HepG2 (cell line): ENCODE data around the gene ANO10. TPM values are rescaled to one million over a fixed set of nuclear protein-coding genes. Genes with fewer than 3 reads are reported as not detected.

ENCODE experiments used
- ATAC-seq: fragments of 200-7000 bp; cut with Tn5 transposase; 3 replicates; pipeline ENCODE4 v1.9.1; 2020; ENCODE audit warnings: mild to moderate bottlenecking, moderate library complexity
- BruUV-seq: library from RNA; stranded (reverse); fragments of 400-500 nt; replicated peaks from 2 replicates; lab custom pipeline; 2021; lab: Mats Ljungman, UMichigan
- CTCF ChIA-PET: fragments of 300-600 bp; formaldehyde crosslinking; extraction: SDS; loops from one replicate; lab custom pipeline; 2021; ENCODE audit warnings: low total read pairs, inconsistent platforms, low intra/inter-chr PET ratio; lab: Yijun Ruan, JAX
- POLR2A ChIA-PET: fragments of 350-600 bp; sonication (Branson Sonifier 250); formaldehyde crosslinking; loops from one replicate; lab custom pipeline; 2020; ENCODE audit warnings: antibody characterized with exemption, inconsistent platforms; lab: Yijun Ruan, JAX
- DNase-seq: peaks from one replicate; pipeline ENCODE4 v3.0.0-alpha.2; 2015; ENCODE audit warnings: low spot score
- FAIRE-seq: peaks from 3 replicates; lab custom pipeline; 2011; peaks lifted over from hg19 to GRCh38; lab: Jason Lieb, UNC
- H2AFZ ChIP-seq: one replicate; pipeline ENCODE4 v1.6.1; 2011; ENCODE audit warnings: low read length, inconsistent platforms
- H3K27ac ChIP-seq: fragments of 300-600 bp; 3 replicates; pipeline ENCODE4 v1.8.0; 2011; ENCODE audit warnings: mixed run types, mild to moderate bottlenecking, mixed read lengths, low read length, inconsistent platforms; ENCODE audit not compliant: insufficient read depth; ENCODE audit errors: extremely low read length
- H3K27me3 ChIP-seq, 2 experiments: fragments of 200-600 bp in 1 of 2; 2 replicates in 1 of 2; 3 replicates in 1 of 2; pipeline versions ENCODE4 v1.6.0 to v1.8.0; 2011; ENCODE audit warnings: low read length in 2 of 2, mild to moderate bottlenecking in 2 of 2, moderate library complexity in 2 of 2, inconsistent platforms in 1 of 2; ENCODE audit not compliant: insufficient read depth in 2 of 2, control insufficient read depth in 1 of 2
- H3K36me3 ChIP-seq, 2 experiments: fragments of 200-600 bp in 1 of 2; replicated peaks in 1 of 2; 2 replicates in 1 of 2; 3 replicates in 1 of 2; pipeline versions ENCODE4 v1.5.1 to v1.8.0; 2011; ENCODE audit warnings: low read length in 2 of 2, inconsistent platforms in 1 of 2; ENCODE audit not compliant: insufficient read depth in 2 of 2, control insufficient read depth in 1 of 2
- H3K4me1 ChIP-seq: 2 replicates; pipeline ENCODE4 v1.5.1; 2012; ENCODE audit warnings: low read length, inconsistent platforms; ENCODE audit not compliant: insufficient read depth
- H3K4me2 ChIP-seq: 2 replicates; pipeline ENCODE4 v1.6.0; 2011; ENCODE audit warnings: low read depth, low read length, inconsistent platforms
- H3K4me3 ChIP-seq, 3 experiments: fragments of 200-600 bp in 1 of 3; sonication (generic), shearing (Covaris generic) in 1 of 3; replicated peaks in 1 of 3; 2 replicates each; pipeline ENCODE4 v1.5.1; 2011 to 2016; ENCODE audit warnings: low read length in 3 of 3, inconsistent platforms in 2 of 3, low read depth in 2 of 3, mild to moderate bottlenecking in 2 of 3, control low read depth in 1 of 3, mixed read lengths in 1 of 3; ENCODE audit not compliant: insufficient read depth in 1 of 3
- H3K79me2 ChIP-seq: one replicate; pipeline ENCODE4 v1.6.1; 2011; ENCODE audit warnings: low read length, inconsistent platforms; ENCODE audit not compliant: insufficient read depth
- H3K9ac ChIP-seq: 2 replicates; pipeline ENCODE4 v1.6.0; 2011; ENCODE audit warnings: mild to moderate bottlenecking, low read depth, low read length, inconsistent platforms; ENCODE audit not compliant: insufficient read depth
- H3K9me3 ChIP-seq: 2 replicates; pipeline ENCODE4 v1.5.1; 2012; ENCODE audit warnings: mild to moderate bottlenecking, low read length
- H4K20me1 ChIP-seq: 2 replicates; pipeline ENCODE4 v1.6.0; 2011; ENCODE audit warnings: inconsistent platforms, mild to moderate bottlenecking, low read length, moderate library complexity; ENCODE audit not compliant: insufficient read depth
- CCAR2 ChIP-seq: fragments of 200-400 bp; formaldehyde crosslinking; optimal IDR thresholded peaks from 2 replicates; pipeline ENCODE3; 2018; ENCODE audit warnings: low read depth, mild to moderate bottlenecking, low read length, moderate library complexity
- CEBPG ChIP-seq: IDR thresholded peaks from 2 replicates; pipeline ENCODE4 v1.6.1; 2016
- GATAD1 ChIP-seq: IDR thresholded peaks from 2 replicates; pipeline ENCODE4 v1.6.1; 2016; ENCODE audit warnings: missing genetic modification reagents, missing compliant biosample characterization
- HMGXB3 ChIP-seq: sonication (generic); formaldehyde crosslinking; IDR thresholded peaks from 2 replicates; pipeline ENCODE4 v1.4.0; 2020; ENCODE audit warnings: missing genetic modification reagents, borderline replicate concordance
- NR1H2 ChIP-seq: sonication (generic); formaldehyde crosslinking; IDR thresholded peaks from 2 replicates; pipeline ENCODE4 v1.8.1; 2022; ENCODE audit warnings: low read depth, missing genetic modification reagents, borderline replicate concordance
- PLRG1 ChIP-seq: fragments of 450-650 bp; conservative IDR thresholded peaks from 2 replicates; pipeline ENCODE4 v1.6.1; 2016
- SNRNP70 ChIP-seq: fragments of 200-400 bp; formaldehyde crosslinking; IDR thresholded peaks from 2 replicates; pipeline ENCODE4 v1.6.1; 2017; ENCODE audit warnings: mild to moderate bottlenecking, low read depth, low read length, moderate library complexity
- ZNF256 ChIP-seq: sonication (generic); formaldehyde crosslinking; conservative IDR thresholded peaks from 2 replicates; pipeline ENCODE4 v1.4.0; 2020; ENCODE audit warnings: missing genetic modification reagents
- ZNF3 ChIP-seq: IDR thresholded peaks from 2 replicates; pipeline ENCODE4 v1.7.0; 2017; ENCODE audit warnings: inconsistent platforms
- ZNF609 ChIP-seq: sonication (generic); formaldehyde crosslinking; IDR thresholded peaks from 2 replicates; pipeline ENCODE4 v1.4.0; 2020; ENCODE audit warnings: mild to moderate bottlenecking, missing genetic modification reagents, borderline replicate concordance
- WGBS: methylation state at CpG from one replicate; pipeline ENCODE4 v1.1.6; 2017; ENCODE audit warnings: low lambda C conversion rate; 5-methylcytosine and 5-hydroxymethylcytosine counted together
- in situ Hi-C: cut with HindIII; loops from 2 replicates; pipeline ENCODE4 v1.10.0; 2017; ENCODE audit warnings: low pct_unique_long_range_greater_than_20kb; ENCODE audit not compliant: extremely low pct_ligation_motif_present
- intact Hi-C: fragments of 100-400 bp; cut with micrococcal nuclease; formaldehyde crosslinking; loops from one replicate; pipeline ENCODE4 v1.10.0; 2022; ENCODE audit not compliant: unreplicated experiment
- polyA plus RNA-seq, 8 experiments: library from polyadenylated mRNA; depleted of rRNA in 3 of 8; stranded (reverse) in 7 of 8; unstranded in 1 of 8; fragments of >200 nt; fragmentation: Illumina TruSeq in 4 of 8; extraction: Trizol in 4 of 8; gene quantifications; 2 replicates each; pipeline versions ENCODE4 v1.2.1 to v1.2.3, GENCODE V29; 2011 to 2016; ENCODE audit warnings: low read depth in 4 of 8, missing spikeins in 1 of 8, mixed read lengths in 1 of 8; ENCODE audit not compliant: insufficient read depth in 1 of 8
- total RNA-seq, 5 experiments: library from RNA; depleted of rRNA; stranded (reverse); fragments of >200 nt; fragmentation: Illumina TruSeq; extraction: Trizol; gene quantifications; 2 replicates each; pipeline ENCODE4 v1.2.3, GENCODE V29; 2016; ENCODE audit warnings: low read depth in 1 of 5

The ANO10 gene
- total and polyA plus RNA-seq, 2 of the 13 experiments (the other 11 are each of a cell fraction or from before 2014, with no cell fraction given): 10.4 to 13.1 TPM

GRCh38 chr3:43366481-43366880 lies 255.3 kb downstream of the ANO10 start:
- Histone ChIP-seq H4K20me1 (no peaks in the 10 kb centered on the region), H3K27ac (no peak overlapping the region), H3K4me1 (no peaks in the 10 kb centered on the region), H3K36me3 (no peaks in the 10 kb centered on the region), H2AFZ (no peak overlapping the region), H3K9ac (no peak overlapping the region), H3K79me2 (no peaks in the 10 kb centered on the region), H3K27me3 (no peaks in the 10 kb centered on the region), H3K4me2 (no peak overlapping the region), H3K9me3 (no peaks in the 10 kb centered on the region), H3K4me3 (no peak overlapping the region)
- 79% methylated on average over 6 of the region's 11 CpGs for WGBS
- no peak for ATAC-seq
- no TSS peak for BruUV-seq
- no peak for DNase-seq
- intact Hi-C loops (no loop called here), in situ Hi-C loops (no loop called here)
- POLR2A ChIA-PET: no interaction called here
- TF ChIP-seq CCAR2 (no peak), GATAD1 (no peak), ZNF3 (no peak)
- FAIRE-seq: no peak
- CTCF ChIA-PET: no interaction called here

- Histone ChIP-seq H4K20me1 (no peaks in the 10 kb centered on the region), H3K27me3 (no peaks in the 10 kb centered on the region), H3K4me1 (no peaks in the 10 kb centered on the region), H3K27ac (no peak overlapping the region), H3K9me3 (no peaks in the 10 kb centered on the region), H2AFZ (no peak overlapping the region), H3K4me3 (no peak overlapping the region), H3K36me3 (no peaks in the 10 kb centered on the region), H3K9ac (no peak overlapping the region), H3K79me2 (no peaks in the 10 kb centered on the region), H3K4me2 (no peak overlapping the region)
- intact Hi-C loops (no loop called here), in situ Hi-C loops (no loop called here)
- DNase-seq (no peak), FAIRE-seq (no peak), ATAC-seq (no peak)
- no TSS peak for BruUV-seq
- ChIA-PET POLR2A (no interaction called here), CTCF (no interaction called here)
- WGBS: 90% methylated on average over 5 of the region's 12 CpGs
- TF ChIP-seq CEBPG (CRISPR knock-in tag) (no peak), NR1H2 (CRISPR knock-in tag) (no peak), PLRG1 (no peak), HMGXB3 (no peak), ZNF609 (CRISPR knock-in tag) (no peak), ZNF256 (no peak), SNRNP70 (no peak)
Measured at GRCh38 chr3:43365601-43366305, 256.1 kb downstream of the ANO10 start.
